DMS79 (cell line): ENCODE data around the gene ST6GALNAC5.

Experiments used
- DNase-seq: peaks from one replicate; lab custom pipeline; 2025; lab: John Stamatoyannopoulos, UW

ST6GALNAC5 gene

DNA sequence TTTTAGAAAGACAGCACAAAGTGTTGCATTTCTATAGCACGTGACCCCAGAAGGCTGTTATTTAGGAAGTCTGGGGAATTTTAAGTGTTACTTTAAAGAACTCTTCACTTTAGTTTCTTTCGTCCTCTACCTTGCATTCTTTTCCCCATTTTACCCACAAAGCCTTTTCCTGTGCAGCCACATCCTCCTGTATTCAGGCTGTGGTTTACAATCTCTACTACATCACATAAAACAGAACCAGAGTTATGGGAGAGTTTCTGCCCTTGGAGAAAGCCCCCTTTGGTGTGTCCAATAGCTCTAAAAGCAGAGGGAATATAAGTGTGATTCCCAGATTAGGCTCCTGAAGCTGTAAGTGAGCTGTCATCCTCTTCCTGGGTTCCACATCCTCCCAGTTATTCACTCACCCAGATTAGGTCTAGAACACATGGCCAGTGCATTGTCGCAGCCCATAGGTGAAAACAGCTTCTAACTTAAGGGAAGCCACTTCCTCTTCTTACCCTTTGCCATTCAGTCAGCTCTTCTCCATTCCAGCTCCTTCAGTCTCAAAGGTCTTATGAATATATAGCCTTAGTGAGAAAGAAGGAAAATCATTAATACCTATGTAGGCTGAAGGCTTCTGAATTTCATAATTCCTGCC lies 180.8 kb downstream of the ST6GALNAC5 start:
- DNase-seq, result no peak

DNA sequence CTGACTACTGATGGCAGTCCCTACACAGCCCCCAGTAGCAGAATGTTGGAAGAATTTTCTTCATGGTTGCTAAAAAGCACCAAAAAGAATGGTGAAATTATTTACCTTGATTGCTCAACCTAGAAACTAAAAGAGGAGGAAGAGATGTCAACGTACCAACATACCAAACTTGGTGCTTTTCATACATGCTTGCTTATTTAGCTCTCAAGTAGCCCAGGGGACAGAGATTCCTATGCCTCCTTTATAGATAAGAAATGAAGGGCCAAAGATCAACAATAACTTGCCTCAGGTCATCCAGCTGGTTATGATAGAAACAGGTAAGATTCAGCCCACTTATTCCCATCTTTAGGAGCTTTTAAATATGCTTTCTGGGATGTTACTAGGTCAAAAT lies 181.3 kb downstream of the ST6GALNAC5 start:
- no peak for DNase-seq

DNA sequence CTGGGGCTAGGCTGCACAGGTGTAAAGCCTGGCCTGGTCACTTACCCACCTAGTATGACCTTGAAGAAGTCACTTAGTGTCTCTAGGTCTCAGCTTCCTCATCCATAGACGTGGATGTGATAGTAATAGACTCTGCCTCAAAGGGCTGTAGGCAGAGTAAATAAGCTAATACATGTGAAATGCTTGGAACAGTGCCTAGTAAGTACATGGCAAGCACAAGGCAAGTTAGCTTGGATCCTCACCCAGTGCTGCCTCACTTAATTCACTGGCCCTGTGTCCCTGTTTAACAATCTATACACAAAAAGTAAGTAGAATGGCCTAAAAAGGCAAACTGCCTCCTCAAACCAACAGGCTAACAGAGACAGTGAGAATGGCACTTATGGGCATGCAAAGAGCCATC lies 184.1 kb downstream of the ST6GALNAC5 start:
- no peak for DNase-seq

GRCh38 chr1:77056525-77056924 lies 189.2 kb downstream of the ST6GALNAC5 start:
- no peak for DNase-seq

DNA sequence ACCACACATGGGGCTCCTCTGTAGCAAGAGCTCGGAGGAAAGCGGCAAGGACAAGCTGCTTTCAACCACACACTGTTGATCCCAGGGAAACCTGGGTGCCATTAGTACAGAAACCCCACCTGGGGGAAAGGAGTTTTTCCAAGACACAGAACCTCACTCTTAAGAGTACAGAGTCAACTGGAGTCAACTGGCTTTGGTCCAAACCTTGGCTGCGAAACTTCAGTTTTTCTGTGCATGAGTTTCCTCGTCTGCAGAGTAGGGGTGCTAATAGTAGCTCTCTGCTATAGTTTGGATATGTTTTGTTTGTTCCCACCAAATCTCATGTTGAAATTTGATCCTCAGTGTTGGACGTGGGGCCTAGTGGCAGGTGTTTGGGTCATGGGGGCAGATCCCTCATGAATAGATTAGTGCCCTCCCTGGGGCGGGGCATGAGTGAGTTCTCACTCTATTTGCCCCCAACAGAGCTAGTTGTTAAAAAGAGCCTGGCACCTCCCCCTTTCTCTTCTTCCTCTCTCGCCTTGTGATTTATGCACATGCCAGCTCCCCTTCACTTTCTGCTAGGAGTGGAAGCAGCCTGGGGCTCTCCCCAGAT lies 190.8 kb downstream of the ST6GALNAC5 start:
- no peak for DNase-seq

DNA sequence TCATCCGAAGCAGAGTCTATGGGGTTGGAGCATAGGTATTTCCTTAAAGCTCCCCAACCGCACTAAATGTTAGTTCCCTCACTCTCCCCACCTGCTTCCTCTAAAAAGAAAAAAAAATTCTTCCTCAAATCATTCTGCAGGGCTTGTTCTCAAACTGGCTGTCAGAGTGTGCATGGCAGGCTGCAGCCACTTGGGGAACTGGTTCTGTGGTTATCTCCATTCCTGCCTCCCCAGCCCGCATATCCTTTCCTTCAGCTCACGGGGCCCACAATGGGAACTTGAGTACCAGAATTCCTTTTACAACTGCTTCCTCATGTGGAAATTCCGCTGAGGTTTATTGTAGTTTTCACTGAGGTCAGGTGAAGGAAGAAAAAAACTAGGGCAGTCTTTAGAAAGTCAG lies 192.7 kb downstream of the ST6GALNAC5 start:
- DNase-seq, result no peak

DNA sequence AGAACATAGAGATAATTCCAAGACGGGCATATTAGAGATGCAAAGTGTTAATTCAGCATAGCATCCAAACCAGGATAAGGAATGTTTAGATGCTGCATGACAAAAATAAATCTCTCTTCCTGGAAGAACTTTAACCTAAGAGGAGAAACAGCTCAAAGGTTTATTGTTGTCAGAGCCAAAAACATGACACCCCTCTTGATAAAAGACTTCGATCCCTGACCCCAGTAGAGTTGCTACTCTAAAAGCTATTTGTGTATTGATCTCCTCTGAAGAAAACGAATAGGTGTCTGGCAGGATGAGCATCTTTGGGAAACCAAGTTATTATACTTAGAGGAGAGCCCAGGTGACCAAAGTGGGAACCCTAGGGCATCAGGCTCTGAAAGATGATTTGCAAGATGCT lies 193.9 kb downstream of the ST6GALNAC5 start:
- DNase-seq, result no peak

- DNase-seq, result no peak
Measured at GRCh38 chr1:77063118-77063517, 195.8 kb downstream of the ST6GALNAC5 start.

GRCh38 chr1:77064246-77064645 lies 197.0 kb downstream of the ST6GALNAC5 start:
- no peak for DNase-seq

DNA sequence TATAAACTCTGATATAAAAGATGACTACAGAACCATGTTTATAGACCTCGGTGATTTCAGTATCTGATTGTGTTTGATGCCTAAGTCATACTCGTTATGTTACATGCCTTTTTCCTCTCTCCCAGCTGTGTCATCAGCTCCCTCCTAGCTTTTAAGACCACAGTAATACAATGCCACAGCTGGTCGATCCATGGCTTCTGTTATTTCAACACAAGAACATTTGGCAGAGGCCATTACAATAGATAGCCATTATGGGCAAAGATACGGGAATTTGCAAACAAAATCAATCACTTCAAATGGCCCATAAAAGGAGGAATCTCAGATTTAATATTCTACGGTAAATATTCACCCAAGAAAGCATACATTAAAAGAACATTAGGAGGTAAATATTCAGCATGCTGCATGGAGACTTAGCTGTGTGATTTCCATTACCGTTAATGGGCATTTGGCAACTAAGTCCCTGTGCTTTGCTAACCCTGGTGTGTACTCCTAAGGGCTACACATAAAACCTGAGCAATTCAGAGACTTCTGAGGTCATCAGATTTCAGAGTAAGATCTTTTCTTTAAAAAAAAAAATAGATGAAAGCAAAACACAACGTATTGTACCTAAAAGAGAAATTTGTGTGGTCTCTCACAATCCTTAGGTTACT lies 198.5 kb downstream of the ST6GALNAC5 start:
- no peak for DNase-seq

DNA sequence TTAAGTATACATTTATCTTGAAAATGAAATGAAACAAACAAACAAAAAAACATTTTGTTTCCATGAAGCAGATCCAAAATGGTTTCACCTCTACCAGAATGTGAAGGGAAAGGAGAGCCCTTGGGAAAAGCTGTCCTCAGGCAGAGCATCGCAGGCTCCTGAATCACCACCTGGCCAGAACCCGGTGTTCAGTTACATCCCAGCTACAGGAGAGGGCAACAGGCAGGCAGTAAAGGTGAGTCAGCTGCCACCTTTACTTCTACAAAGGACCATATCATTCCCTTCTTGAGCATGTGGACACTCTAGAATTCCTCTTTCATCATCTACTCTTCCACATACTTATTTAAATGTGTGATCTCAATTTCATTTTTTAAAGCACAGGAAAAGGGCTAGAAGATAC lies 200.7 kb downstream of the ST6GALNAC5 start:
- no peak for DNase-seq

- DNase-seq, result no peak
Measured at GRCh38 chr1:77076759-77077158, 209.5 kb downstream of the ST6GALNAC5 start.

- no peak for DNase-seq
Measured at GRCh38 chr1:77081834-77082233, 214.6 kb downstream of the ST6GALNAC5 start.

GRCh38 chr1:77084457-77084856 lies 217.2 kb downstream of the ST6GALNAC5 start:
- DNase-seq, result no peak

DNA sequence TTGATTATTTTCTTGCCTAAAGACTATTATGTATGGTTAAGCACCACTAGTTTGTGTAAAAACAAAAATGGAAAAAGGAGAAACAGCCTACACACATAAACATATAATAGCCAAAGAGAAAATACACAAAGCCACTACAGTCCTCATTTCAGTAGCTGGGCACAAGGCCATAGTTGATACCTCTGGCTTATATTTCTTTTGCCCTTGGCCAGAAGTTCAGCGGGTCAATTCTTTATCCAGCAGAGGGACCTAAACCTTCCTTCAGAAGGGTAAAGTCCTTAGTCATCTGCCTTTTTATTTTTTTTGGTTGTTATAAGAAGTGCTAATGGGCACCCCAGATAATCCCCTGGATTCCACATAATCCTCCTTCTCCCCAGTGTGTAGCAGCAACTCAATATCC lies 217.8 kb downstream of the ST6GALNAC5 start:
- no peak for DNase-seq

GRCh38 chr1:77089756-77090155 lies 222.5 kb downstream of the ST6GALNAC5 start:
- DNase-seq, result no peak

- no peak for DNase-seq
Measured at GRCh38 chr1:77095236-77095635, 228.0 kb downstream of the ST6GALNAC5 start.

GRCh38 chr1:77096496-77097255 lies 229.4 kb downstream of the ST6GALNAC5 start:
- DNase-seq, result no peak

DNA sequence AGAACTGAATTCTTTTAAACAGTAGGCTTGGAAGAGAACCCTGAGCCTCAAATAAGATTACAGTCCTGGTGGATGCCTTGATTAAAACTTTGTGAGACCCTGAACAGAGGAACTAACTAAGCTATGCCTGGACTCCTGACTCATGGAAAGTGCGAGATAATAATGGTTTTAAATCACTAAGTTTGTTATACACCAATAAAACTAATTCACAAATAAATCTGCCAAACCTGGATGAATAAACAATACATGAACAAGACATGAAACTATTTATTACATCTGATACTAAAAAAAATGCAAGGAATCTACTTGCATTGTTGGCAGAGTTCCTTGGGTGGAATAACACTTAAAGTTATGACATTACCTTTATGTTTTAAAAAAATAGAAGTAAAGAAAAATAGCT lies 233.6 kb downstream of the ST6GALNAC5 start:
- DNase-seq, result no peak

GRCh38 chr1:77103486-77103885 lies 236.2 kb downstream of the ST6GALNAC5 start:
- DNase-seq, result no peak

DNA sequence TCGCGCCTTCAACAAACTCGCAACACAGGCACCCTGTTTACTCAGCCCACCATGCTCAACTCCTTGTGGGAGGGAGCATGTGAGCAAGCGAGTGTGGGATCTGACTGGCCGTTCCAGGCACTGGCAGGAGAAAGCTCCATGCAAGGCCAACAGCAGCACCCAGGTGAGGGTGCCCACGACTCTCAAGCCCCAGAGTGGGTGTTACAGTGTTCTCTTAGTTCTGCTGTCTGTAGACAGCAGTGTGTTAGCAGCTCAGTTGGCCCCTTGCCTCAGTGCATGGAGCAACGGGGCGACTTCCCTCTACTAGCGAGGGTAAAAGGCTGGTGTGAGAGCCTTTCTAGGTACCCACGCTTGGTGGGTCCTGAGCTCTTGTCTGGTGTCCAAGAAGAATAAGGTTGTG lies 237.4 kb downstream of the ST6GALNAC5 start:
- no peak for DNase-seq
